ENCODE measurements around the gene AURKB. TPM values are rescaled to one million over a fixed set of nuclear protein-coding genes. Genes with fewer than 3 reads are reported as not detected.

AURKB gene
- total and polyA plus RNA-seq, 2 of the 13 experiments (the other 11 are each of a cell fraction or from before 2014, with no cell fraction given) = 29.5 to 75.3 TPM

DNA sequence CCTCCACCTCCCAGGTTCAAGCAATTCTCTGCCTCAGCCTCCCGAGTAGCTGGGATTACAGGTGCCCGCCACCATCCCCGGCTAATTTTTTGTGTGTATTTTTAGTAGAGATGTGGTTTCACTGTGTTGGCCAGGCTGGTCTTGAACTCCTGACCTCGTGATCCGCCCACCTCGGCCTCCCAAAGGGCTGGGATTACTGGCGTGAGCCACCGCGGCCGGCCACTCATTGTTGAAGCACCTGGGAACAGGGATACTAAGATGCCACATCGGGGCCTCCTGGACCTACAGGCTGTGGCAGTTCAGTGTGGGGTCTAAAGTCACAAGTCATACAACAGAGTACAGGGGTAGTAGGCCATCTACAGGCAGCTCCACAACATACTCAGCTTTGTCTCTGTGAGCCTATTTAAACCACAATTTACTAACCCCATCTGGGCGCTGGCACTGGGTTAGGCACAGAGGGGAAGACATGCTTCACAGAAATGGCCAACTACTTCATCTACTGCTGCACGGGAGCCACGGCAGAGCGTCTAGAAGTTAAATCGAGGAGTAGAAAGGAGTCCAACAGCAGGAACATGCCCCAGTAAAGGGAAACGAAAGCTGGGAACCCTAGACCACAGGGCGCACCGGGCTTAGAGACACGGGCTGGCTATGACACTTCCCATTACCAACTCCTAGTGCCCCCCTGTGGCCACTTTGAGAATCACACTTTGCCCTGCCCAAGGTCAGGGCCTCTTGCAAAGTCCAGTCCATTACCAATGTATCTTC lies 51.9 kb downstream of the AURKB start:
- Histone ChIP-seq H3K4me1 (ENCODE audit: insufficient read depth, low read length) (peaks cover 59% of the 10 kb centered on the region), H3K9ac (ENCODE audit: insufficient read depth, low read depth, low read length) (no peak overlapping the region; the same call in 1 of the 2 replicates), H3K9me3 (ENCODE audit: low read length) (no peaks in the 10 kb centered on the region), H3K4me3 (replicated peaks in 1 of 3; ENCODE audit: insufficient read depth in 1 of 3, low read depth in 2 of 3, low read length in 3 of 3) (no peak overlapping the region), H4K20me1 (ENCODE audit: insufficient read depth, low read length) (no peaks in the 10 kb centered on the region), H2AFZ (ENCODE audit: low read length) (no peak overlapping the region), H3K27me3 (ENCODE audit: control insufficient read depth in 1 of 2, insufficient read depth in 2 of 2, low read length in 2 of 2) (no peaks in the 10 kb centered on the region; a peak in 1 of 5 replicates), H3K4me2 (ENCODE audit: low read depth, low read length) (peak overlapping the region; percentile 64), H3K36me3 (replicated peaks in 1 of 2; ENCODE audit: control insufficient read depth in 1 of 2, insufficient read depth in 2 of 2, low read length in 2 of 2) (peaks cover 1 to 7% of the 10 kb centered on the region in 2 experiments; a peak in 3 of 5 replicates), H3K79me2 (ENCODE audit: insufficient read depth, low read length) (peaks cover 18% of the 10 kb centered on the region), H3K27ac (ENCODE audit: extremely low read length, insufficient read depth, low read length) (peak overlapping the region; percentile 73)
- WGBS (ENCODE audit: low lambda C conversion rate) = 55% methylated on average over 11 of the region's 20 CpGs
- DNase-seq (ENCODE audit: low spot score) (peak; percentile 81), FAIRE-seq (peak; percentile 64), ATAC-seq (peak; percentile 31)
- intact Hi-C loops (cut with micrococcal nuclease; ENCODE audit: unreplicated experiment) (loop anchor here (1.0 kb wide), 1 partner anchor 38 kb away; no protein-coding TSS in a partner anchor), in situ Hi-C loops (cut with HindIII; ENCODE audit: extremely low pct_ligation_motif_present, low pct_unique_long_range_greater_than_20kb) (loop anchor here (5.0 kb wide), 1 partner anchor 36 kb away; the partner anchor contains the start of gene HES7)
- ChIA-PET POLR2A (interaction anchor here (1.9 kb wide), 1 partner anchor 15 kb away, joined by 18 read pairs; no protein-coding TSS in a partner anchor), CTCF (ENCODE audit: low intra/inter-chr PET ratio, low total read pairs) (interaction anchor here (1.8 to 2.3 kb wide), 2 partner anchors 20 to 37 kb away, joined by 4 to 28 read pairs; no protein-coding TSS in a partner anchor)
- no TSS peak for BruUV-seq (replicated peaks)
- TF ChIP-seq PLRG1 (conservative IDR thresholded peaks at IDR 0.05) = no peak
- TF ChIP-seq THRA (CRISPR knock-in tag; IDR thresholded peaks at IDR 0.05; ENCODE audit: borderline replicate concordance) = peak; percentile 69; the same call in 1 of the 2 replicates
- TF ChIP-seq SALL1 (CRISPR knock-in tag; IDR thresholded peaks at IDR 0.05) = peak; percentile 46
- 0 out of 2 replicates have a peak, but pooled peaks have one; percentile 44 for TF ChIP-seq KDM2A (CRISPR knock-in tag; IDR thresholded peaks at IDR 0.05; ENCODE audit: borderline replicate concordance, low read depth)
- no peak for TF ChIP-seq SOX6 (IDR thresholded peaks at IDR 0.05)
- TF ChIP-seq SOX6 (CRISPR knock-in tag; IDR thresholded peaks at IDR 0.05) = peak; percentile 36; the same call in 1 of the 2 replicates
- peak; percentile 44; the same call in 1 of the 2 replicates for TF ChIP-seq HNF4G (IDR thresholded peaks at IDR 0.05; ENCODE audit: borderline replicate concordance, low read depth, low read length)
- no peak for TF ChIP-seq HNF4G (CRISPR knock-in tag; IDR thresholded peaks at IDR 0.05; ENCODE audit: borderline replicate concordance, low read depth)
- TF ChIP-seq ARNTL (CRISPR knock-in tag; IDR thresholded peaks at IDR 0.05) = no peak
- TF ChIP-seq CBX1 (IDR thresholded peaks at IDR 0.05; ENCODE audit: low read depth) = no peak
- no peak for TF ChIP-seq TRAFD1 (CRISPR knock-in tag; IDR thresholded peaks at IDR 0.05; ENCODE audit: borderline replicate concordance)
- 0 out of 2 replicates have a peak, but pooled peaks have one; percentile 52 for TF ChIP-seq SIN3A (IDR thresholded peaks at IDR 0.05; ENCODE audit: borderline replicate concordance, low read depth, low read length)
- TF ChIP-seq, protein P1, sequence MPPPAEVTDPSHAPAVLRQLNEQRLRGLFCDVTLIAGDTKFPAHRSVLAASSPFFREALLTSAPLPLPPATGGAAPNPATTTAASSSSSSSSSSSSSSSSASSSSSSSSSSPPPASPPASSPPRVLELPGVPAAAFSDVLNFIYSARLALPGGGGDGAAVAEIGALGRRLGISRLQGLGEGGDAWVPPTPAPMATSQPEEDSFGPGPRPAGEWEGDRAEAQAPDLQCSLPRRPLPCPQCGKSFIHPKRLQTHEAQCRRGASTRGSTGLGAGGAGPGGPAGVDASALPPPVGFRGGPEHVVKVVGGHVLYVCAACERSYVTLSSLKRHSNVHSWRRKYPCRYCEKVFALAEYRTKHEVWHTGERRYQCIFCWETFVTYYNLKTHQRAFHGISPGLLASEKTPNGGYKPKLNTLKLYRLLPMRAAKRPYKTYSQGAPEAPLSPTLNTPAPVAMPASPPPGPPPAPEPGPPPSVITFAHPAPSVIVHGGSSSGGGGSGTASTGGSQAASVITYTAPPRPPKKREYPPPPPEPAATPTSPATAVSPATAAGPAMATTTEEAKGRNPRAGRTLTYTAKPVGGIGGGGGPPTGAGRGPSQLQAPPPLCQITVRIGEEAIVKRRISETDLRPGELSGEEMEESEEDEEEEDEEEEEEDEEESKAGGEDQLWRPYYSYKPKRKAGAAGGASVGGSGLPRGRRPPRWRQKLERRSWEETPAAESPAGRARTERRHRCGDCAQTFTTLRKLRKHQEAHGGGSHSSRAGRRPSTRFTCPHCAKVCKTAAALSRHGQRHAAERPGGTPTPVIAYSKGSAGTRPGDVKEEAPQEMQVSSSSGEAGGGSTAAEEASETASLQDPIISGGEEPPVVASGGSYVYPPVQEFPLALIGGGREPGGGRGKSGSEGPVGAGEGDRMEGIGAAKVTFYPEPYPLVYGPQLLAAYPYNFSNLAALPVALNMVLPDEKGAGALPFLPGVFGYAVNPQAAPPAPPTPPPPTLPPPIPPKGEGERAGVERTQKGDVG (CRISPR knock-in tag; IDR thresholded peaks at IDR 0.05; ENCODE audit: borderline replicate concordance) = no peak
- TF ChIP-seq FOSL1 (CRISPR knock-in tag; IDR thresholded peaks at IDR 0.05; ENCODE audit: borderline replicate concordance) = no peak
- TF ChIP-seq IRX3 (CRISPR knock-in tag; IDR thresholded peaks at IDR 0.05; ENCODE audit: borderline replicate concordance, low read depth) = no peak
- TF ChIP-seq ZNF703 (CRISPR knock-in tag; IDR thresholded peaks at IDR 0.05; ENCODE audit: borderline replicate concordance) = 0 out of 2 replicates have a peak, but pooled peaks have one; percentile 34
- 0 out of 2 replicates have a peak, but pooled peaks have one; percentile 44 for TF ChIP-seq YEATS2 (CRISPR knock-in tag; IDR thresholded peaks at IDR 0.05; ENCODE audit: borderline replicate concordance)

All from HepG2 (cell line).